Lung (tissue), 12 donors: ENCODE measurements around the gene STARD10. TPM values are rescaled to one million over a fixed set of nuclear protein-coding genes. Genes with fewer than 3 reads are reported as not detected.

Source experiments
- ATAC-seq: fragments of 200-7000 bp; cut with Tn5 transposase; one replicate; pipeline ENCODE4 v1.9.1; 2020; ENCODE audit warnings: moderate number of reproducible peaks; ENCODE audit not compliant: insufficient read depth, low FRiP score
- DNase-seq, 3 donors: peaks; one replicate each; pipeline ENCODE4 v3.0.0-alpha.2; 2013 to 2017
- H3K27ac ChIP-seq, 2 donors: one replicate each; pipeline ENCODE4 v1.5.1; 2013; ENCODE audit warnings: mild to moderate bottlenecking in 2 of 2, moderate library complexity in 2 of 2, control low read depth in 1 of 2, inconsistent platforms in 1 of 2, low read depth in 1 of 2, low read length in 1 of 2
- H3K27me3 ChIP-seq, 3 donors: one replicate each; pipeline ENCODE4 v1.5.1; 2013; ENCODE audit warnings: low read length in 2 of 3; ENCODE audit not compliant: control insufficient read depth in 3 of 3, insufficient read depth in 3 of 3
- H3K36me3 ChIP-seq, 4 donors: one replicate each; pipeline ENCODE4 v1.5.1; 2013; ENCODE audit warnings: low read length in 4 of 4, mild to moderate bottlenecking in 1 of 4, moderate library complexity in 1 of 4; ENCODE audit not compliant: control insufficient read depth in 4 of 4, insufficient read depth in 4 of 4
- H3K4me1 ChIP-seq, 5 donors: one replicate each; pipeline ENCODE4 v1.5.1; 2013; ENCODE audit warnings: low read length in 5 of 5, mild to moderate bottlenecking in 2 of 5, moderate library complexity in 1 of 5; ENCODE audit not compliant: control insufficient read depth in 5 of 5, insufficient read depth in 5 of 5
- H3K4me3 ChIP-seq: one replicate; pipeline ENCODE4 v1.5.1; 2013; ENCODE audit warnings: mild to moderate bottlenecking, control low read depth, moderate library complexity
- H3K9ac ChIP-seq, 2 donors: one replicate each; pipeline ENCODE4 v1.5.1; 2013; ENCODE audit warnings: low read length in 2 of 2, control low read depth in 1 of 2; ENCODE audit not compliant: insufficient read depth in 1 of 2
- H3K9me3 ChIP-seq, 4 donors: one replicate each; pipeline ENCODE4 v1.5.1; 2013; ENCODE audit warnings: low read length in 3 of 4, mild to moderate bottlenecking in 1 of 4, moderate library complexity in 1 of 4; ENCODE audit not compliant: control insufficient read depth in 4 of 4, insufficient read depth in 3 of 4
- CTCF ChIP-seq: IDR thresholded peaks from 2 replicates; pipeline ENCODE4 v1.5.1; 2012; ENCODE audit warnings: mild to moderate bottlenecking; ENCODE audit errors: control extremely low read depth, extremely low read depth
- WGBS, 2 donors: extraction: QIAGEN DNeasy Blood & Tissue Kit; methylation state at CpG; one replicate each; pipeline ENCODE4 v1.1.7; 2013; 5-methylcytosine and 5-hydroxymethylcytosine counted together
- polyA plus RNA-seq, 2 donors: library from polyadenylated mRNA; stranded (reverse); fragments of 200-250 nt; gene quantifications; one replicate each; pipeline ENCODE4 v1.2.1, GENCODE V29; 2013
- total RNA-seq, 2 donors: library from RNA; depleted of rRNA in 1 of 2; stranded (reverse); fragments of >200 nt in 1 of 2; gene quantifications; one replicate each; pipeline ENCODE4 v1.2.1, GENCODE V29; 2014 to 2021
- donor health status: control.
- donor health status: control.
- donor health status: Bipolar disorder and iron deficiency.
- donor health status: healthy.
- donor health status: DM: yes; HTN: yes; CAD: no.

The STARD10 gene
- total and polyA plus RNA-seq, 4 donors = 66.5 to 198 (median 102) TPM

GRCh38 chr11:72723508-72723907, 70.3 kb downstream of the STARD10 start:
- no peaks in the 10 kb centered on the region for H3K27me3 ChIP-seq
- ATAC-seq = no peak
- no peak overlapping the region for H3K4me3 ChIP-seq
- no peak overlapping the region for H3K9ac ChIP-seq
- H3K4me1 ChIP-seq = peaks cover 11 to 60% (median 30%) of the 10 kb centered on the region in 5 donors
- no peaks in the 10 kb centered on the region for H3K9me3 ChIP-seq
- peak overlapping the region in 1 of 2 donors; percentile 1 for H3K27ac ChIP-seq
- H3K36me3 ChIP-seq = peaks cover 0 to 19% (median 2%) of the 10 kb centered on the region in 4 donors
- 72 to 82% methylated on average over 9 of the region's 9 CpGs for WGBS, 2 donors
- DNase-seq = no peak
- no peak for TF ChIP-seq CTCF

- peak; percentile 86 for ATAC-seq
- TF ChIP-seq CTCF = no peak
- DNase-seq = peak; percentile 92 to 96 (median 95)
- 0 to 1% methylated on average over 10 of the region's 10 CpGs for WGBS, 2 donors
- H3K9me3 ChIP-seq = no peaks in the 10 kb centered on the region
- H3K9ac ChIP-seq = peak overlapping the region; percentile 30 to 92
- peaks cover 13 to 47% (median 30%) of the 10 kb centered on the region in 5 donors for H3K4me1 ChIP-seq
- peak overlapping the region; percentile 41 for H3K4me3 ChIP-seq
- H3K36me3 ChIP-seq = peaks cover 0 to 25% (median 2%) of the 10 kb centered on the region in 4 donors
- H3K27me3 ChIP-seq = no peaks in the 10 kb centered on the region
- peak overlapping the region; percentile 77 to 94 for H3K27ac ChIP-seq
Measured at GRCh38 chr11:72722050-72722748, 71.6 kb downstream of the STARD10 start.

GRCh38 chr11:72721689-72722049, 72.2 kb downstream of the STARD10 start:
- H3K27me3 ChIP-seq = no peaks in the 10 kb centered on the region
- peaks cover 0 to 28% (median 4%) of the 10 kb centered on the region in 4 donors for H3K36me3 ChIP-seq
- TF ChIP-seq CTCF = no peak
- no peaks in the 10 kb centered on the region for H3K9me3 ChIP-seq
- DNase-seq (peak; percentile 46 to 65 (median 48)), ATAC-seq (no peak)
- 1 to 19% methylated on average over 13 of the region's 13 CpGs for WGBS, 2 donors
- peak overlapping the region; percentile 41 for H3K4me3 ChIP-seq
- peak overlapping the region; percentile 30 to 92 for H3K9ac ChIP-seq
- peak overlapping the region; percentile 77 to 94 for H3K27ac ChIP-seq
- peaks cover 13 to 49% (median 30%) of the 10 kb centered on the region in 5 donors for H3K4me1 ChIP-seq
